Progenitor cell of endocrine pancreas (in vitro differentiated cells): ENCODE measurements around the gene ETV2. TPM values are rescaled to one million over a fixed set of nuclear protein-coding genes. Genes with fewer than 3 reads are reported as not detected.
"Not testable (repeated sequence)": the region's sequence is repeated elsewhere in the genome, so short reads cannot be mapped to it uniquely, and the experiment has no call there.

Source experiments
- DNase-seq: peaks from one replicate; pipeline ENCODE4 v3.0.0; 2021; ENCODE audit warnings: low spot score; ENCODE audit not compliant: unreplicated experiment
- H3K27ac Mint-ChIP-seq: 2 replicates; pipeline ENCODE4 v1.8.0; 2021; ENCODE audit warnings: mild to moderate bottlenecking, moderate library complexity, mixed read lengths
- H3K27me3 Mint-ChIP-seq: 2 replicates; pipeline ENCODE4 v1.8.0; 2021; ENCODE audit warnings: mixed read lengths
- H3K36me3 Mint-ChIP-seq: 2 replicates; pipeline ENCODE4 v1.8.0; 2022; ENCODE audit warnings: mixed read lengths; ENCODE audit not compliant: insufficient read depth
- H3K4me1 Mint-ChIP-seq: 2 replicates; pipeline ENCODE4 v1.8.0; 2021; ENCODE audit warnings: low read depth, mixed read lengths
- H3K4me3 Mint-ChIP-seq: 2 replicates; pipeline ENCODE4 v1.8.0; 2021; ENCODE audit warnings: low read depth, mild to moderate bottlenecking, moderate library complexity, mixed read lengths
- H3K9me3 Mint-ChIP-seq: 2 replicates; pipeline ENCODE4 v1.8.0; 2021; ENCODE audit warnings: low read depth, mixed read lengths
- total RNA-seq: library from RNA; stranded (reverse); gene quantifications from 2 replicates; pipeline ENCODE4 v1.2.1, GENCODE V29; 2021
- TF ChIP-seq, protein P1 (sequence below): fragments of 200-600 bp; sonication (generic); IDR thresholded peaks from one replicate; pipeline ENCODE4 v1.5.0; 2021; ENCODE audit warnings: antibody characterized with exemption, mild to moderate bottlenecking; ENCODE audit not compliant: unreplicated experiment

The ETV2 gene
- total RNA-seq, 1 donor from 2014 or later, result 1.0 TPM

GRCh38 chr19:35648017-35648961, 6.7 kb downstream of the ETV2 start, which contains the start of gene COX6B1:
Gene COX6B1 (plus strand): TSS chr19:35648323. CDS start chr19:35651244, 2,921 bp downstream.
- Mint-ChIP-seq H3K4me1 (peaks cover 14% of the 10 kb centered on the region), H3K36me3 (no peaks in the 10 kb centered on the region), H3K27me3 (peaks cover 8% of the 10 kb centered on the region), H3K27ac (peak within 1 kb of the TSS; percentile 96), H3K4me3 (peak within 1 kb of the TSS; percentile 97), H3K9me3 (no peaks in the 10 kb centered on the region)
- DNase-seq, result peak; percentile 72
- TF ChIP-seq, protein P1, sequence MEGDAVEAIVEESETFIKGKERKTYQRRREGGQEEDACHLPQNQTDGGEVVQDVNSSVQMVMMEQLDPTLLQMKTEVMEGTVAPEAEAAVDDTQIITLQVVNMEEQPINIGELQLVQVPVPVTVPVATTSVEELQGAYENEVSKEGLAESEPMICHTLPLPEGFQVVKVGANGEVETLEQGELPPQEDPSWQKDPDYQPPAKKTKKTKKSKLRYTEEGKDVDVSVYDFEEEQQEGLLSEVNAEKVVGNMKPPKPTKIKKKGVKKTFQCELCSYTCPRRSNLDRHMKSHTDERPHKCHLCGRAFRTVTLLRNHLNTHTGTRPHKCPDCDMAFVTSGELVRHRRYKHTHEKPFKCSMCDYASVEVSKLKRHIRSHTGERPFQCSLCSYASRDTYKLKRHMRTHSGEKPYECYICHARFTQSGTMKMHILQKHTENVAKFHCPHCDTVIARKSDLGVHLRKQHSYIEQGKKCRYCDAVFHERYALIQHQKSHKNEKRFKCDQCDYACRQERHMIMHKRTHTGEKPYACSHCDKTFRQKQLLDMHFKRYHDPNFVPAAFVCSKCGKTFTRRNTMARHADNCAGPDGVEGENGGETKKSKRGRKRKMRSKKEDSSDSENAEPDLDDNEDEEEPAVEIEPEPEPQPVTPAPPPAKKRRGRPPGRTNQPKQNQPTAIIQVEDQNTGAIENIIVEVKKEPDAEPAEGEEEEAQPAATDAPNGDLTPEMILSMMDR, result no peak

- H3K4me3 Mint-ChIP-seq, result no peak overlapping the region
- peaks cover 6% of the 10 kb centered on the region for H3K27me3 Mint-ChIP-seq
- H3K4me1 Mint-ChIP-seq, result peaks cover 7% of the 10 kb centered on the region
- DNase-seq, result no peak
- TF ChIP-seq, protein P1, result no peak
- H3K27ac Mint-ChIP-seq, result no peak overlapping the region
- peaks cover 7% of the 10 kb centered on the region for H3K36me3 Mint-ChIP-seq
- H3K9me3 Mint-ChIP-seq, result no peaks in the 10 kb centered on the region
These were observed 9.0 kb downstream of the ETV2 start for GRCh38 chr19:35650581-35650980.

DNA sequence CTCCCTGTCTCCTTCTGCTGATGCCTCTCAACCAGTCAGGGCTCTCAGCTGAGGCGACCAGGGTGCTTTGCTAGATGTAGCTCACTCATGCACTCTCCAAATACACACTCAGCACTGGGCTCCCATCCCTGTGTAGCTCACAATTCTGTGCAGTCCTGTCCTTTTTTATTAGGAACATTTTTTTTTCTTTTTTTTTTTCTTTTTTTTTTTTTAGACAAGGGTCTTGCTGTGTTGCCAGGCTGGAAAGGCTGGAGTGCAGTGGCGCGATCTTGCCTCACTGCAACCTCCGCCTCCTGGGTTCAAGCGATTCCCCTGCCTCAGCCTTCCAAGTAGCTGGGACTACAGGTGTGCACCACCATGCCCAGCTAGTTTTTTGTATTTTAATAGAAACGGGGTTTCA, 13.3 kb downstream of the ETV2 start:
- H3K4me3 Mint-ChIP-seq, H3K9me3 Mint-ChIP-seq, H3K27me3 Mint-ChIP-seq, DNase-seq, H3K27ac Mint-ChIP-seq, H3K4me1 Mint-ChIP-seq: not testable (repeated sequence)
- peaks cover 27% of the 10 kb centered on the region for H3K36me3 Mint-ChIP-seq

- no peak for DNase-seq
- no peaks in the 10 kb centered on the region for H3K27me3 Mint-ChIP-seq
These were observed 14.1 kb downstream of the ETV2 start for GRCh38 chr19:35655600-35655999.

GRCh38 chr19:35656700-35657099, 15.2 kb downstream of the ETV2 start:
- TF ChIP-seq, protein P1, result no peak
- no peak for DNase-seq
- no peaks in the 10 kb centered on the region for H3K27me3 Mint-ChIP-seq
- H3K36me3 Mint-ChIP-seq, result peaks cover 32% of the 10 kb centered on the region
- no peaks in the 10 kb centered on the region for H3K4me1 Mint-ChIP-seq
- H3K4me3 Mint-ChIP-seq, result no peak overlapping the region
- H3K27ac Mint-ChIP-seq, result no peak overlapping the region
- no peaks in the 10 kb centered on the region for H3K9me3 Mint-ChIP-seq

More at GRCh38 chr19:35655600-35655999, 14.1 kb downstream of the ETV2 start:
- Mint-ChIP-seq H3K4me3 (no peak overlapping the region), H3K36me3 (peaks cover 28% of the 10 kb centered on the region), H3K9me3 (no peaks in the 10 kb centered on the region), H3K27ac (no peak overlapping the region), H3K4me1 (no peaks in the 10 kb centered on the region)
- TF ChIP-seq, protein P1, result no peak
